ENCODE data around the gene KRTAP1-3. TPM values are rescaled to one million over a fixed set of nuclear protein-coding genes. Genes with fewer than 3 reads are reported as not detected.

KRTAP1-3 gene
- total and polyA plus RNA-seq, 2 of the 4 experiments (the other 2 are of a cell fraction), result not detected

- Histone ChIP-seq H3K18ac (ENCODE audit: low read depth, low read length) (no peak overlapping the region), H3K4me3 (ENCODE audit: insufficient read depth, low read depth, low read length) (no peak overlapping the region), H3K27ac (ENCODE audit: insufficient read depth, low read length) (no peak overlapping the region), H2BK5ac (ENCODE audit: low read depth, low read length, poor library complexity, severe bottlenecking) (peak overlapping the region; percentile 6), H3K9me3 (ENCODE audit: control insufficient read depth, insufficient read depth, low read length) (no peaks in the 10 kb centered on the region), H4K8ac (ENCODE audit: low read depth in 2 of 2, low read length in 2 of 2) (no peak overlapping the region), H2AFZ (replicated peaks; ENCODE audit: low read length, poor library complexity) (peak overlapping the region; percentile 46), H3K27me3 (ENCODE audit: control insufficient read depth, insufficient read depth, low read length) (no peaks in the 10 kb centered on the region), H2AK9ac (replicated peaks; ENCODE audit: low read depth, low read length, poor library complexity) (no peak overlapping the region), H3K36me3 (ENCODE audit: control insufficient read depth, insufficient read depth, low read length) (no peaks in the 10 kb centered on the region), H3K14ac (replicated peaks; ENCODE audit: low read depth, low read length) (peak overlapping the region; percentile 22; the same call in 1 of the 2 replicates), H4K5ac (ENCODE audit: low read depth, low read length) (no peak overlapping the region), H3K9ac (ENCODE audit: low read depth, low read length) (no peak overlapping the region), H3K56ac (ENCODE audit: extremely low read depth, insufficient read depth, low read length) (no peak overlapping the region), H3K4ac (ENCODE audit: low read depth, low read length) (peak overlapping the region; percentile 41), H3K23ac (ENCODE audit: low read depth, low read length) (no peak overlapping the region), H4K91ac (ENCODE audit: insufficient read depth, low read depth, low read length) (peak overlapping the region; percentile 57), H3K79me1 (ENCODE audit: low read depth in 1 of 2, low read length in 2 of 2) (no peaks in the 10 kb centered on the region), H3K4me1 (ENCODE audit: control insufficient read depth, insufficient read depth, low read length) (no peaks in the 10 kb centered on the region; the same call in 1 of the 2 replicates), H3K9me1 (ENCODE audit: insufficient read depth, low read length) (peaks cover 4% of the 10 kb centered on the region; the same call in 1 of the 2 replicates), H2BK20ac (ENCODE audit: low read depth, low read length) (peak overlapping the region; percentile 42), H2BK120ac (ENCODE audit: low read depth, low read length) (peak overlapping the region; percentile 56), H2AK5ac (ENCODE audit: low read depth, low read length) (peak overlapping the region; percentile 66), H2BK15ac (ENCODE audit: low read depth, low read length) (peak overlapping the region; percentile 60; the same call in 1 of the 3 replicates), H4K20me1 (ENCODE audit: insufficient read depth, low read length) (no peaks in the 10 kb centered on the region), H3K4me2 (ENCODE audit: low read depth, low read length) (no peak overlapping the region)
- WGBS, 2 experiments (ENCODE audit: extremely low coverage in 2 of 2, insufficient read length in 1 of 2), result no CpG with 5 or more reads among the region's 5 CpGs
- dilution Hi-C loops (cut with HindIII; ENCODE audit: low sequenced_read_pairs, unreplicated experiment) (no loop called here), intact Hi-C loops (cut with micrococcal nuclease) (no loop called here), in situ Hi-C loops (cut with MboI; ENCODE audit: low sequenced_read_pairs) (no loop called here)
- BruUV-seq (replicated peaks), result no TSS peak
- no peak for DNase-seq
- TF ChIP-seq FOS (IDR thresholded peaks at IDR 0.05; ENCODE audit: low read depth, low read length), result no peak
- no peak for TF ChIP-seq RFX5 (IDR thresholded peaks at IDR 0.05; ENCODE audit: low read depth, low read length)
- TF ChIP-seq POLR2A (IDR thresholded peaks at IDR 0.05; ENCODE audit: low read depth, low read length), result no peak
- TF ChIP-seq CHD1 (IDR thresholded peaks at IDR 0.05; ENCODE audit: low read depth, low read length), result no peak
- TF ChIP-seq BHLHE40 (IDR thresholded peaks at IDR 0.05; ENCODE audit: low read depth, low read length), result no peak
- no peak for TF ChIP-seq NFE2L2 (IDR thresholded peaks at IDR 0.05; ENCODE audit: low read depth, low read length)
- ChIA-PET CTCF (no interaction called here), POLR2A (ENCODE audit: unreplicated experiment) (no interaction called here)
- ATAC-seq (ENCODE audit: low read depth), result no peak
These were observed 37.1 kb upstream of the KRTAP1-3 start for GRCh38 chr17:41071606-41072360.

Measured in IMR-90 (cell line).